Measurements from ENCODE around the gene SYT1.

SYT1 gene

GRCh38 chr12:78891646-78892353, 27.2 kb downstream of the SYT1 start:
- no peak for DNase-seq (ENCODE audit: low read depth, low spot score)

- peak; percentile 94 for DNase-seq (ENCODE audit: low read depth, low spot score)
These were observed 33.8 kb downstream of the SYT1 start for GRCh38 chr12:78898416-78898815.

- DNase-seq (ENCODE audit: low read depth, low spot score), result no peak
These were observed 50.3 kb downstream of the SYT1 start for GRCh38 chr12:78914859-78915331.

GRCh38 chr12:78916845-78917480, 52.4 kb downstream of the SYT1 start:
- DNase-seq (ENCODE audit: low read depth, low spot score), result peak; percentile 90

GRCh38 chr12:78917513-78917912, 52.9 kb downstream of the SYT1 start:
- DNase-seq (ENCODE audit: low read depth, low spot score), result no peak

- DNase-seq (ENCODE audit: low read depth, low spot score), result peak; percentile 27
These were observed 53.7 kb downstream of the SYT1 start for GRCh38 chr12:78918268-78918667.

GRCh38 chr12:78928200-78929074, 63.9 kb downstream of the SYT1 start:
- DNase-seq (ENCODE audit: low read depth, low spot score), result peak; percentile 79

- no peak for DNase-seq (ENCODE audit: low read depth, low spot score)
These were observed 64.5 kb downstream of the SYT1 start for GRCh38 chr12:78929075-78929418.

- no peak for DNase-seq (ENCODE audit: low read depth, low spot score)
These were observed 67.0 kb downstream of the SYT1 start for GRCh38 chr12:78931466-78931990.

GRCh38 chr12:78933014-78933413, 68.4 kb downstream of the SYT1 start:
- no peak for DNase-seq (ENCODE audit: low read depth, low spot score)

- no peak for DNase-seq (ENCODE audit: low read depth, low spot score)
These were observed 73.9 kb downstream of the SYT1 start for GRCh38 chr12:78938341-78939084.

- no peak for DNase-seq (ENCODE audit: low read depth, low spot score)
These were observed 85.0 kb downstream of the SYT1 start for GRCh38 chr12:78949532-78949931.

- no peak for DNase-seq (ENCODE audit: low read depth, low spot score)
These were observed 87.4 kb downstream of the SYT1 start for GRCh38 chr12:78951803-78952551.

- no peak for DNase-seq (ENCODE audit: low read depth, low spot score)
These were observed 88.0 kb downstream of the SYT1 start for GRCh38 chr12:78952552-78952929.

GRCh38 chr12:78958941-78959340, 94.4 kb downstream of the SYT1 start:
- DNase-seq (ENCODE audit: low read depth, low spot score), result no peak

- no peak for DNase-seq (ENCODE audit: low read depth, low spot score)
These were observed 95.0 kb downstream of the SYT1 start for GRCh38 chr12:78959556-78959955.

GRCh38 chr12:78961171-78961570, 96.6 kb downstream of the SYT1 start:
- DNase-seq (ENCODE audit: low read depth, low spot score), result no peak

GRCh38 chr12:78963439-78964227, 99.1 kb downstream of the SYT1 start:
- peak; percentile 23 for DNase-seq (ENCODE audit: low read depth, low spot score)

- no peak for DNase-seq (ENCODE audit: low read depth, low spot score)
These were observed 99.9 kb downstream of the SYT1 start for GRCh38 chr12:78964521-78964920.

- DNase-seq (ENCODE audit: low read depth, low spot score), result no peak
These were observed 101.5 kb downstream of the SYT1 start for GRCh38 chr12:78966062-78966461.

Measured in astrocyte of the hippocampus (primary cell).